HG03442 (cell line): ENCODE results near the gene ECHDC3.

Experiments used
- ATAC-seq: cut with Tn5 transposase; IDR thresholded peaks from one replicate; pipeline ENCODE4 v1.9.1; 2021; ENCODE audit warnings: mild to moderate bottlenecking, moderate library complexity; ENCODE audit not compliant: unreplicated experiment

The ECHDC3 gene

DNA sequence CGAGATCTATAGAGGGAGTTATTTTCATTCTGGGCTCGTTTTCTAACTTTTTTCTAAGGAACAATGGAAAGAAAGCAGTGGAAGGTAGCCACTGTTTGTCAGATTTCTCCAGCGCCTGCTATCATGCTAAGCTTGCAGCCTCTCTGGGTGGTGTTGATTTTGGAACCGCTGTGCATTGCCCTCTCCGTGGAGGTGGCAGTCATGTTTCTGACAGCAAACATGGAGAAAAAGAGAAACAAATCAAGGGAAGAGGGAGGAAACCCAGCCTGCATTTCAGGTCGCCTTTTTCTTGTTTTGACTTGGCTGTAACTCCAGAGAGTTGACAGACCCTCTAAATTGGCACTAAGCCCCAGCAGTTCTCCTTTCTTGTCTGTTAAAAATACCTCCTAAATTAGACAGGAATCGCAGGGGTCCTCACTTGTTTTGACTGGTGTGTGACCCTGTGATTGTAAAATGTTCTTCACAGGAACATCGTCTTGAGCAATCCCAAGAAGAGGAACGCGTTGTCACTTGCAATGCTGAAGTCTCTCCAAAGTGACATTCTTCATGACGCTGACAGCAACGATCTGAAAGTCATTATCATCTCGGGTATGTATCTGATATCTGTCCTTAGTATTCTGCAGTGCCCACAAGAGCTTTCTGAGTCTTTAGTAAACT is 4.8 kb downstream of the ECHDC3 start:
- no peak for ATAC-seq

DNA sequence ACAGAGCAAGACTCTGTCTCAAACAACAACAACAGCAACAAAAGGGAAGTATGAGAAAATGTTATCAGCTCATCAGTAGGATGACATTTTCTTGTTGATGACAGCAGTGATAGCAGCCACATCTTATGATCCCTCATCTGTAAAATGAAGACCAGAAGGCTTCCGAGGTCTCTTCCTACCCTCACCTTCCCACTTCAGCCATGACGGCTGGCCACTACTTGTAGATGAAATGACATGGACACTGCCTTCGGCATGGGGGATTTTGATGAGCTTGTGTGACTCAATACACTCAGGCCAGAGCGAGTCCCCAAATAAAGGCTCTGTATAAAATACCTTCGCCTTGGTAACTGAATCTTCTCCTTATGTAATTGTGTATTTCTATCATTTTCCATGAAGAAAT is 6.7 kb downstream of the ECHDC3 start:
- no peak for ATAC-seq

DNA sequence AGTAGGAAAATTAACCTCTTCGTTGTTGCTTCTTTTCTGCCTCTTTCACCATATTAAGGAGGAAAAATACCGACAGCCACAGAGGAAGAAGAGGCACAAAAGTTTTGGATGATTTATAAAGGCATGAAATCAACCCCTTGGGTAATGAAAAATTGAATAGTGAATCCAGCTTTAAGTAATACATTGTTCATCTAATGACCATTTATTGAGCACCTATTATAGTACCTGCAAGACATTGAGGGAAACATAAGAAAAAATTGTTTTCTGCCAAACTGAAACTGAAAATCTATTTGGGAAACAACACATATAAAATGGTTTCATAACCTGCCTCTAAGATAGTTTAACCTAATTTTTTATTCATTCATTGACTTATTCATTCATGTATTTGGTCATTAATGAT is 8.2 kb downstream of the ECHDC3 start:
- no peak for ATAC-seq

DNA sequence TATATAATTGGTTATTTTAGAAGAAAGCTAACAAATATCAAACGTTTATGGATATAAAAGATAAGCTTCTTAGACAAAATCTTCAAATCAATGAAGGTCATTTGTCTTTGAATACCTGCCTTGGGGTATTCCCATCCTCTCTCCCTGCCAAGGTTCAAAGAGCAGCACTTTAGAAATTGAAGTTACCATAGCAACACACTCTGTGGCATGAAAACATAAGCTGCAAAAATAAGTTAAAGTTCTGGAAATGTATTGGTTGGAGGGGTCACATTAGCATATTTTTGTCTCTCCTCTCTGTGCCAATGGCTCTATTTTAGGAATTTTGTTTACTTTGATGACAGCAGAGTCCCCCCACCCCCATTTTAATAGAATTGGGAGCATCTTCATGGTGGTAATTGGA is 12.0 kb downstream of the ECHDC3 start:
- ATAC-seq = no peak

DNA sequence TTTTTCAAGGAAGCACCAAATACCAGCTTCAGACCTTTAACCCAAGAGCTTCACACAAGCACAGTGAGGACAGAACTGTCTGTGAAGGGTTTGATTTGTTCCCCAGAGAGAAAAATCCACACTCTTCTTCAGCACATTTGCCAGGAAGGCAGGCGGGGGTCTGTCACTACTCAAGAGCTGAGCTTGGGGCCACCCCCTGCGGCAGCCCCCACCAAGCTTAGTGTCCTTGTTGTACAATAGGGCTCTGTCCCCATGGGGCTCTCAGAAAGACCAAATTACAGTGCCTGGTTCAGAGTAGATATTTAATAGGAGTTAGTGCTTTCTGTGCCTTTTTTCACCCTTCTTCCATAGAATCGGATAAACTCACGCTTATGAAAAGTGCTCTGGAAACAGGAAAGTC is 12.4 kb downstream of the ECHDC3 start:
- no peak for ATAC-seq

DNA sequence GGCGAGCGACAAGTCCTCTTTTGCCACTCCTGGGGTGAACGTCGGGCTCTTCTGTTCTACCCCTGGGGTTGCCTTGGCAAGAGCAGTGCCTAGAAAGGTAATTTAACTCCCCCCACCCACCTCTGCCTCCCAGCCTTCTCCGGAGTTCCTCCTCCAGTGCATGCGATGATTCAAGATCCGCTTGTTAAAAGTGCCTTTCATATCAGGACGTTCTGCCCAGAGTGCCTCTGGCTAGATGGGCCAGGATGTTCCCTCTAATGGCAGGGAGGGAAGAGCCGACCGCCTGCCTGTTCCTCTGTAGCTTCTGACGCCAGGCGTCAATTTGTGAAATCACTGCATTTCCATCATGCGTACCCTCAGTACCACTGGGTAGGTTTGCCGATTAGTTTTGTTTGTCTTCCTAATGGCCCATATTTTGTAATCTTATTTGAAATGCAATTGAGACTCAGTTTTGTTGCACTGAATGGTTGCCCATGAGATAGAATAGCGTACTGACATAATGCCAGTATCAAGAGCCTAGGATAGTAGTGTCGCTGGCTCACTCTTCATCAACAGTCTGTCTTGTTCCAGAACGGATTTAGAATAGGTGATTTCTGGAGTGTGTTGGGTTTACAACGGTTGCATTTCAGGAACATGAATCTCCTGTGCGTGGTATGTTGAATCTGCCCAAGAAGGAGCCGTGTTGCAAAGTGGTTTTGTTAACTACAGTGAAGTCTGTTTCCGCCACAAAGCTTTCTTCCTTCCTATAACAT is 13.5 kb downstream of the ECHDC3 start:
- ATAC-seq = no peak

DNA sequence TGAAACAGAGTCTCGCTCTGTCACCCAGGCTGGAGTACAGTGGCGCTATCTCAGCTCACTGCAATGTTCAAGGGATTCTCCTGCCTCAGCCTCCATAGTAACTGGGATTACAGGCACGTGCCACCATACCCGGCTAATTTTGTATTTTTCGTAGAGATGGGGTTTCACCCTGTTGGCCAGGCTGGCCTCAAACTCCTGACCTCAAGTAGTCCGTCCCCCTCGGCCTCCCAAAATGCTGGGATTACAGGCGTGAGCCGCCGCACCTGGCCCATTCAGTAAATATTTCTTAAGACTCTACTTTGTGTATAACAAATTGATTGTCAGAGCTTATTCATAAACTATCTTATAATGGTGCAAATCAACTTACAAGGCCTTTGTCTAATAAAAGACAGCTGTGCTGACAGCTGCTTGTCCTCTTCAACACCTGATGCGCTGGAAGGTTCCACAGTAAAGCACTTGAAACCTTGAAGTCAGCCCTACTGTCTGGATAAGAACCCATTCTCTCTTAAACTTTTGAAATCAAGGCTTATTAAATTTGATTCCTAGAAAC is 14.7 kb downstream of the ECHDC3 start:
- no peak for ATAC-seq

DNA sequence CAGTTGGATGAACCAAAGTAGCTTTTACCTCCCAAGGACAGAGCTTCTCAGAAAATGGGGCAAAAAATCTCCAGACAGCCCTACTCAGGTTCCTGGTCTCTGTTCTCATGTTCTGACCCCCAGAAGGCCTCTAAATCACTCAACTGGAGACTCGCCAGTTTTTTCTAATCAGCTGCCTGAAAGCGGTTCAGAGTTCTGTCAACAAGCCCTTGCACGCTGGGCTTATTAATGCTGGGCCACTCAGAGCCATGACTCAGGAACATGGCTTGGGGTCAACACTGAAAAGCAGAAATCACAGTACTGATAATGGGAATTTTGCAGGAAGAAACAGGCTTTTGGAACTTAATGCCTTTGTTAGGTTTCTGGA is 15.3 kb downstream of the ECHDC3 start:
- ATAC-seq = peak; percentile 6

DNA sequence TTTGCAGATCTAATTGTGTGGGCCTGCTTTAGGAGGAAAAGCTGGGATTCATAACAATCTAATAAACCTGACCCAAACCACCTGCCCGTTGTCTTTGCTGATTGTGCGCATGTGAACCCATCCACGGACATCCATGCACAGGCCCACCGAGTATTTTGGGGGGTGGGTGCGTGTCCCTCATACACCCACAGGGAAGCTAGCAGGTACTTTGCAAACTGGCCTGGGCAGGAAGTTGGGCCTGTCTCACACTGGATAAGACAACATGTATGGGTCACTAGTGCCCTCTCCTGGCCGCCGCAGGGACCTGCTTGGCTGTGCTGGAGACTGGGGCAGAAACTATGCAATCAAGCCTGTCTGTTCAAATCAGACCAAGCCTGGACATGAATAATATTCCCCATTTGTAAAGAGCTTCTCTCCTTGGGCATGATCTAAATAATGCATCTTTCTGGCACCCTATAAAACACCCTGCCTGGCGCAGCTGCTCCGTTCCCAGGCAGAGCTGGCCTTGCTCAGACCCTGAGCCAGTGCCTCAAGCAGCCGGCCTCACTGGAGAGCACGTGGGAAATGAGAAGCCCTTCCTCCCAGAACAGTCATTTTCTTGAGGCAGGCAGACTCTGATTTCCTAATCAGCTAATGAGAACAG is 15.8 kb downstream of the ECHDC3 start:
- peak; percentile 97 for ATAC-seq

DNA sequence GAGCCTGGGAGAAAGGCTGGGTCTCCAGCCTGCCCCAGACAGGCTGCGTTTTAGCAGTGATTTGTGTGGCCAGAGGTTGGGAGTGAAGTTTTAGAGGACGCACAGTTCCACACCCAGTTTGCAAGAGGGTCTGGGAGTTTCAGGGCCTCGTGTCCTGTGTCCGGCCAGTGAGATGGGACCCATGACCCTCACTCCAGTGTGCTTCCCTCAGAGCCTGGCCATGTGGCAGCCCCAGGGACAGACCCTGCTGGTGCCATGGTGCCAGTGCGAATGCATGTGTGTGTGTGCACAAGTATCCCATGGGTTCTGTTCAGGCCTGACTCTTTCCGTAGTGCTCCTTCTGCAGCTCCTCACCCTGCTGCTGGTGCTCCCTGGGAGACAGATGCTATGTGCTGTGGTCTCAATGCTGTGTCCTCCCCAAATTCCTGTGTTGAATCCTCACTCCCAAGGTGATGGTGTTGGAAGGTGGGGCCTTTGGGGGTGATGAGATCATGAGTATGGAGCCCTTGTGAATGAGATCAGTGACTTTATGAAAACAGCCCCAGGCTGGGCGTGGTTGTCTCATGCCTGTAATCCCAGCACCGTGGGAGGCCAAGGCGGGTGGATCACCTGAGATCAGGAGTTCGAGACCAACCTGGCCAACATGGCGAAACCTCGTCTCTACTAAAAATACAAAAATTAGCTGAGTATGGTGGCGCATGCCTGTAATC is 16.5 kb downstream of the ECHDC3 start:
- no peak for ATAC-seq

DNA sequence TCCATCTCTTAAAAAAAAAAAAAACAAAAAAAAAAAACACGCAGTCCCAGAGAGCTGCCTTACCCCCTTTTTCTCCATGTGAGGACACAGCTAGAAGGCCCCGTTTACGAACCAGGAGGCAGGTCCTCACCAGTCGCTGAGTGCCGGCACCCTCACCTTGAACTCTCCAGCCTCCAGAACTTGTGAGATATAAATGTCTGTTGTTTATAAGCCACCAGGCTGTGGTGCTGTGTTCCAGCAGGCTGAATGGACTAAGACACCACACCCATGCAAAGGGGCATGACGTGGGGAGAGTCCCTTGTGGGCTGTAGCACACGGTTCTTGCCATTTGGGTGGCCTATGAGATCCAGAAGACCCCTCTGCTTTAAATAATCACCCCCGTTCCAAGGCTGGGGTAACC is 17.2 kb downstream of the ECHDC3 start:
- no peak for ATAC-seq

DNA sequence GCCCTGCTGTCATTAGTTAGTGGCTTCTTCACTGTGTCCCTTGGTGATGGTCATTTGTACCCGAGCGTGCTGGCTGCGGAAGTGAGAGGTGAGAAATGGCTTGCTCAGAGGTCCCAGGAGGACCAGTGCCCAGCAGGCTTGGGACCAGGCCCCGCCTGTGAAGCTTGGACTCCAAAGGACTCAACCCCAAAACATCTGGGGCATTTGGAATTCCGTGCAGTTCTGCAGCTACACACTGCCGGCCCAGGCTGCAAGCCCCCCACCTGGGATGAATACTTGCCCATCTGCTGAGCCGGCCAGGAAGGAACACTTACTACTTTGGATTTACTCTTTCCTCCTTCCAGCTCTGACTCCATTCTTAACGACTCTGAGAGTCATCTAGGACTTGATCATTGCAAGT is 18.0 kb downstream of the ECHDC3 start:
- ATAC-seq = no peak

DNA sequence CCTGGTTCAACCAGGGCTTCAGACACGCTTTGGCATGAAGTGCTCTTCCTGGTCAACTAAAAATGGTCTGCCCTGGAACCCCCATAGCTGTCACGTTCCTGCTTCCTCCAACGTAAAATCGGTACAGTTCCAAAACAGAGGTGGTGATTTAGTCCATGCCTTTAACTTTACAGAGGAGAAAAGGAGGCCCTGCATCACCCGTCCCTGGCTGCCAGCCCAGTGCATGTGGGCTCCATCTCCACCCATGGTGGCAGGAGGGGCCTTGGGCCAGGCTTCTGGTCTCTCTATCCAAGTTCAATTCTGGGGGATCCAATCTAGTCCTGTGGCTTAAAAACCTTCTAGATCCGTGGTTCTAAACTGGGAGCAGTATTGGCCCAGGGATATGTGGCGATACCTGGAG is 18.7 kb downstream of the ECHDC3 start:
- ATAC-seq = no peak

DNA sequence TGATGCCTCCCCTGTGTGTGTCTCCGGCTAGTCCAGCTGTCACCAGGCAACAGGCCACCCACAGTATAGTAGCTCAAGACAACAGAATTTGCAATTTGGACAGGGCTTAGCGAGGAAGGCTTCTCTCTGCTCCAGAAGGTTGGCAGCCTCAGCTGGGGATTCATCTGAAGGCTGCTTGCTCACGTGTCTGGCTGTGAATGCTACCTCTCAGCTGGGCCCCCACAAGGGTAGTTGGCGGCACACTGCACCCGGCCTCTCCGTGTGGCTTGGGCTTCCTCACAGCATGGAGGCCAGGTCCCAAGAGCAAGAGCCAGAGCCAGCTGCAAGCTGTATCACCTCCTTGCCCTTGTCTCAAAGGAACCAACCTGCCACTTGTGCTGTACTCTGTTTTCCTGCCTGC is 19.2 kb downstream of the ECHDC3 start:
- ATAC-seq = no peak

DNA sequence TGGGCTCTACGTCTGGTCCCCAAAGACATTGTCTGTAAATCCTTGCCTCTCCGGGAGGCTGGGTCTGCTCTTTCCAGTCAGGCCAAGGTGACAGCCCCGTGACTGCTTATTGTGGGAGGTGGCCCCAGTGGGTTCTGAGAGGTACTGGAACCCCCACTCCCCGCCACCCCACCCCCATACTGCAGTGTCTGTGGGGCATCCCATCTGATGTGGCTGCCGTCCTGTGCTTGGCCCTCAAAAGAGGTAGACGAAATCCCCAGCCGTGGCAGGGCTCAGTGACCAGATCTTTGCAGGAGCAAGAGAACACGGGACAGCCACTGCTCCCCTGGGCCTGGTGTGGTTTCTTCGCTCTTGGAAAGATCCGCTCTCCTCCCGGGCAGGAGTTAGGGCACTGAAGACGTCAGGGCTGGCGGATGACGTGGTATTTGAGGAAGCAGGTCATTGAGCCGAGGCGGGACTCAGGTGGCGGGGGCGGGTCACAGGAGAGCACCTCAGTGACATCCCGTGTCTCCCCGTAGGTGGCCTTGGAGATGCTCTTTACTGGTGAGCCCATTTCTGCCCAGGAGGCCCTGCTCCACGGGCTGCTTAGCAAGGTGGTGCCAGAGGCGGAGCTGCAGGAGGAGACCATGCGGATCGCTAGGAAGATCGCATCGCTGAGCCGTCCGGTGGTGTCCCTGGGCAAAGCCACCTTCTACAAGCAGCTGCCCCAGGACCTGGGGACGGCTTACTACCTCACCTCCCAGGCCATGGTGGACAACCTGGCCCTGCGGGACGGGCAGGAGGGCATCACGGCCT is 20.7 kb downstream of the ECHDC3 start:
- no peak for ATAC-seq

DNA sequence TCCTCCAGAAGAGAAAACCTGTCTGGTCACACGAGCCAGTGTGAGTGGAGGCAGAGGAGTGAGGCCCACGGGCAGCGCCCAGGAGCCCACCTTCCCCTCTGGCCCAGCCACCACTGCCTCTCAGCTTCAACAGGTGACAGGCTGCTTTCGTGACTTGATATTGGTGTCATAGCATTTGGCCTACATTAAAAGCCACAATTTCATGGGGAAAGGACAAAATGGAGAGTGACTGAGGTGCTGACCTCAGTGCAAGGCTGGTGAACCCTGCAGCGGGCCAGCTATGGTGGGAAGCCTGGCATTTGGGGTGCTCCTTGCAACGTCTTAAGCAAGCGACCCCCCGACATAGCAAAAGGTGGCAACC is 21.3 kb downstream of the ECHDC3 start:
- no peak for ATAC-seq

DNA sequence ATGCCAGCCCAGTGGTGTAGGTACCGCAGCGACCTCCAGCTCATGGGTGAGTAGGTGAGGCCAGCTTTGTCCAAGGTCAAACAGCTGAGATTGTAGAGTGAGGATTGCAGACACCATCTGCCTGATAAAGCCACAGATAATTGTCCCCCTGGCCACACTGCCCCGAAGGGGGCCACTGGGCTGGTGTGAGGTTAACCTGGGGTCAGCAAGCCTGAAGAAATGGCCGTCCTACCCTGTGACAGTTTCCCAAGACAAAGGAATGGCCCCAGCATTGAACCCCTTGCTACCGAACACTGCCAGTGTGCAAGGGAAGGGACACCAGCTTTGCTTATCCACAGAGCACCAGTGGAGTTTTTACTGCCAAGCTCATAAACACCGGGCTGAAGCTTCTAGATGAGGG is 23.0 kb downstream of the ECHDC3 start:
- ATAC-seq = no peak

DNA sequence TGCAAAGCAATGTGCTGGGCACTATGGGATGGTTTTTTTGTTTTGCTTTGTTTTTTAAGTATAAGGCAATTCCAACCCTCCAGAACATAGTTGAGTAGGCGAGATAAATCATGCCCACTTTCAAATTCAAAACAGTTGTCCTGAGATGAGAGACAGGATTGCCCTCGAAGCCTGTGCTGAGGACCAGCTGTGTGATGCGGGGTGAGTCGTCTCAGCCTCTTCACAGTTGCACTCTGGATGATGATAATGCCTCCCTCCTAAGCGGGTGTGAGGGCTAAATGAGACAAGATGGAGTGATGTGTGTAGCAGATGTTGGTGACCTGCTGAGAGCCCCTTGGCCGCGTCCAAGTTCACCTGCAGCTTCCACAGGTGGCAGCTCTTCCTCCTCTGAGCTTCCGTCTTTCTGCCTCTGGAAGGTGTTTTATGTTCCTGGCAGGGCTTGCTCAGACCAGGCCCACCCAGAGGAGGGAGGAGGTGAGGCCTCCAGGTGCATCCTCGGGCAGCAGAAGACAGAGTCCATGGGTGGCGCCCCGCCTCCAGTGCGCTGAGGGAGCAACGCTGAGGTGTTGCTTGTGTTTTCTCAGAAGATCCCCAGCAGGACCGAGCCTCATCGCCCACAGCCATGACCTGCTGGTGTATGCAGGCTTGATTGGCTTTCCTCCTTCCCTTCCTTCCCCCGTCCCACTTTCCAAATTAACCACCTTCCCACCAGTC is 30.6 kb downstream of the ECHDC3 start:
- ATAC-seq = no peak

DNA sequence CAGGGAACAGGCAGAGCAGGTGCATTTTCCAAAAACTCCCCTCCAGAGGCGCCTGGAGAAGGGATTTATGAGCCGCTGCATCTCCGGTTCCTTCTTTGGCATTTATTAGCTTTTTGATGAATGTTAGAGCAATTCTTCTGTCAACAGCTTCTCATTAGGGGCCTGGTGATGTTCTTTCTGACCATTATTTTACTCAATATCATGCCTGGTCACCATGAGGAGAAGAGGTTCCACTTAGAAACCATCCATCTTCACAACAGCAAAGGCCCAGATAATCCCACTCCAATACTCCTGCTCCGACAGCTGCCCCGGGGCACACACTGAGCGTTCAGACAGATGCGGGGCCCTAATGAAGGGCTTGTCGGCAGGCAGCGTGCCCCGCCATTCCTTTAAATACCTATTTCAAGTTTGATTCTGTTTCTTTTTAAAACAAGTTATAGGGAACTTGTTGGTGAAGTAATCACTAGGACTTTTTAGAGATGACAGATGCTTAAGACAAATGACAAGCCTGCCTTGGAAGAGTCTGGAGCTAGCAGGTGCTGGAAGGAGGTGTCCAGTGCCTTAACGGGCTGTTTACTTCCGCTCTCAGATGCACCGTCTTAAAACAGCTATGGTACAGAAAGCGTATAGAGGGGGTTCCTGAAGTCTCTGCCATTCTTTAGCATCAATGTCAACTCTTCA is 31.7 kb downstream of the ECHDC3 start:
- ATAC-seq = no peak

DNA sequence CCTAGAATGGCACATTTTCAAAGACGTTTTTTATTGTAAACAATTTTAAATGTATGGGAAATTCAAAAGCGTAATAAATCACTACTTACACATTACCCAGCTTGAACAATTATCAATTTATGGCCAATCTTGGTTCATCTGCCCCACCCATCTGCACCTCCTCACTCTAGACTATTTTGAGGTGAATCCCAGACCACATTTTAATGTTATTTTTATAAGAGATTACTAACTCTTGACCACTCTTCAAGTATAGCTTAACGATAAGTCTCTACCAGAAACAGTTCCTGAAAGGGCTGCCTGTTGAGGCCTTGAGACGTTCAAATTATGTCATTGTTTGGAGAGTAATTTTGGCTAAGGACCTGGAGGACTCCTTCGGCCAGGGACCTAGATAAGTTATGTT is 33.2 kb downstream of the ECHDC3 start:
- no peak for ATAC-seq
